Measurements from ENCODE around the gene PLXNA4. TPM values are rescaled to one million over a fixed set of nuclear protein-coding genes. Genes with fewer than 3 reads are reported as not detected.

Gene PLXNA4
- total RNA-seq, 2 donors from 2014 or later, result 0.41 to 2.8 TPM

DNA sequence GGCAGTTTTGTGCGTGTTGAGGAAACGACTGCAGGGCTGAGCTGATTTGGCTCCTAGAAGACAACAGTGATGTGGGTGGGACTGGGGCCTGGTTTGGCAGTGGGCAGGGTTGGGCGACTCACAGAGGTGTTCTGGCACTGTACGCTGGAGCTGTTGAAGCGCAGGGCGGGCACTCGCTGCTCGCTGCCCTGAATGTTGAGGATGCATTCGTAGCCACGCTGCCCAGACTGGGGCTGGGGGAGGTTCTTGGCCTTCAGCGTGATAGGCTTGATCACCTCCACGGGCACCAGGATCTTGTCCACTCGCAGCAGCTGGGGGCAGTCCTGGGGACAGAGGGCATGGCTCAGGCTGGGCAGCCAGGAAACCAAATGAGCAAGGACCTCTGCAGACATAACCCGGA, 365.4 kb downstream of the PLXNA4 start:
- WGBS, result 94% methylated on average over 12 of the region's 14 CpGs

DNA sequence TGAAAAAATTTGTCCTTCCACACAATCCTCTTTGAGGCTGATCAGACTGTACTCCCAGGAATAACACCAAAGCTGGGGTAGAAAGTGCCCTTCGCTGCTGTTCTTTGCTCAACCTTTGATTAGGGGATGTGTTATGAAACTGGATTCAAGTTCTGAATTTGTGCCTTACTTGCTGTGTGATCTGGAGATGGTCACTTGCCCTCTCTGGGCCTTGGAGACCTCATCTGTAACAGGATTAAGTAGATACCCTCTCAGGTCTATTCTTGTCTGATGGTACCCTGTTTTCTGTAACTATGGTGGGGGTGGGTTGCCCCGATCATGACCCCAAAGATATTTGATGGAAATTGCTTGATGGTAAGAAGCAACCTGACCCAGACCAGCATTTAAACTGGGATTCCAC, 368.5 kb downstream of the PLXNA4 start:
- Histone ChIP-seq H3K27ac (no peak overlapping the region), H3K4me1 (replicated peaks) (no peaks in the 10 kb centered on the region), H3K27me3 (replicated peaks; ENCODE audit: insufficient read depth) (no peaks in the 10 kb centered on the region), H3K9me3 (no peaks in the 10 kb centered on the region), H3K36me3 (no peaks in the 10 kb centered on the region), H3K4me3 (no peak overlapping the region)
- TF ChIP-seq, protein P1, sequence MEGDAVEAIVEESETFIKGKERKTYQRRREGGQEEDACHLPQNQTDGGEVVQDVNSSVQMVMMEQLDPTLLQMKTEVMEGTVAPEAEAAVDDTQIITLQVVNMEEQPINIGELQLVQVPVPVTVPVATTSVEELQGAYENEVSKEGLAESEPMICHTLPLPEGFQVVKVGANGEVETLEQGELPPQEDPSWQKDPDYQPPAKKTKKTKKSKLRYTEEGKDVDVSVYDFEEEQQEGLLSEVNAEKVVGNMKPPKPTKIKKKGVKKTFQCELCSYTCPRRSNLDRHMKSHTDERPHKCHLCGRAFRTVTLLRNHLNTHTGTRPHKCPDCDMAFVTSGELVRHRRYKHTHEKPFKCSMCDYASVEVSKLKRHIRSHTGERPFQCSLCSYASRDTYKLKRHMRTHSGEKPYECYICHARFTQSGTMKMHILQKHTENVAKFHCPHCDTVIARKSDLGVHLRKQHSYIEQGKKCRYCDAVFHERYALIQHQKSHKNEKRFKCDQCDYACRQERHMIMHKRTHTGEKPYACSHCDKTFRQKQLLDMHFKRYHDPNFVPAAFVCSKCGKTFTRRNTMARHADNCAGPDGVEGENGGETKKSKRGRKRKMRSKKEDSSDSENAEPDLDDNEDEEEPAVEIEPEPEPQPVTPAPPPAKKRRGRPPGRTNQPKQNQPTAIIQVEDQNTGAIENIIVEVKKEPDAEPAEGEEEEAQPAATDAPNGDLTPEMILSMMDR (IDR thresholded peaks at IDR 0.05), result no peak
- no peak for TF ChIP-seq POLR2AphosphoS5 (IDR thresholded peaks at IDR 0.05)
- TF ChIP-seq POLR2A (IDR thresholded peaks at IDR 0.05), result no peak
- intact Hi-C loops (cut with DNase I), result no loop called here
- 100% methylated on average over 2 of the region's 2 CpGs for WGBS
- no peak for DNase-seq (ENCODE audit: low spot score)

More for the DNA sequence above, 365.4 kb downstream of the PLXNA4 start:
- Histone ChIP-seq H3K4me1 (replicated peaks) (no peaks in the 10 kb centered on the region), H3K9me3 (no peaks in the 10 kb centered on the region), H3K27me3 (replicated peaks; ENCODE audit: insufficient read depth) (no peaks in the 10 kb centered on the region), H3K36me3 (no peaks in the 10 kb centered on the region), H3K4me3 (no peak overlapping the region), H3K27ac (no peak overlapping the region)
- intact Hi-C loops (cut with DNase I), result no loop called here
- TF ChIP-seq, protein P1 (IDR thresholded peaks at IDR 0.05), result no peak
- TF ChIP-seq POLR2AphosphoS5 (IDR thresholded peaks at IDR 0.05) (no peak), POLR2A (IDR thresholded peaks at IDR 0.05) (no peak)
- DNase-seq (ENCODE audit: low spot score), result no peak

DNA sequence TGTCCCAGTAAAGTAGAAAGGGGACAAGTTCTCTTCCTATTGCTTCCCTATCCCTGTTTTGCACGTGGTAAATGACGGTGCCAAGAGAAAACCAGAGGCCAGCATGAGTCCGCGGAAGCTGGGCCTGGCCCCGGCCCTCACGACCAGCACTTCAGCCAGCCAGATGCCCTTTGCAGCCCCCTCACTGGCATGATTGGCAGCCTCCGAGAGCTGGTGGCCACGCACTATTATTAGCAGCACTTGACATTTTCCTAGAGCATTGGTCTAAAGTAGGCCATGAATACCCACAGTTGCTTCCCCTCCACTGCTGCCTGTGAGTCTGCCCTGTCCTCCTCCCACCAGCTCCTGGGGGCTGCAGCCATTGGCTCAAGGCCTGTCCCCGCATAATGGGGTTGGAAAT, 369.1 kb downstream of the PLXNA4 start:
- no peak for DNase-seq (ENCODE audit: low spot score)
- WGBS, result 98% methylated on average over 9 of the region's 9 CpGs
- no peaks in the 10 kb centered on the region for H3K27me3 ChIP-seq (replicated peaks; ENCODE audit: insufficient read depth)
- H3K4me1 ChIP-seq (replicated peaks), result no peaks in the 10 kb centered on the region
- H3K36me3 ChIP-seq, result no peaks in the 10 kb centered on the region
- intact Hi-C loops (cut with DNase I), result no loop called here
- no peak overlapping the region for H3K4me3 ChIP-seq
- no peak overlapping the region for H3K27ac ChIP-seq
- TF ChIP-seq, protein P1 (IDR thresholded peaks at IDR 0.05), result no peak
- TF ChIP-seq POLR2A (IDR thresholded peaks at IDR 0.05), result no peak
- TF ChIP-seq POLR2AphosphoS5 (IDR thresholded peaks at IDR 0.05), result no peak
- no peaks in the 10 kb centered on the region for H3K9me3 ChIP-seq

DNA sequence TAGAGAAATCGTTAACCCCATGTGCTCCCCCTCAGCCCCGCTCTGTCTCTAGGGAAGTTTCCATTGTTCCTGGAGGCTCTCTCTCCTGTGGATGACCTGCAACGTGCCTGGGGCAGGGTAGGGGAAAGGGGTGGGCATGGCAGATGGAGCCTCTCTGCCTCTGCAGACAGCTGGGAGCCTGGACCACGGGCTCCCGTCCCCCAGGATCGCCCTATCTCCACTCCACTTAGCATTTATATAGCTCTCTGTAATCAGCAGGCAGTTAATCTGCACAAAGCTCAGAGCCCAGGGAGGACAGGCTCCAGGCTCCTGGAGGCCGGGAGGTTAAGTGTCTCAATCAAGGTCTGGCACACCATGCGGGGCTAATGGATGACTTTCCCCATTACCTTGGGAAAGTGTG, 369.7 kb downstream of the PLXNA4 start:
- no peaks in the 10 kb centered on the region for H3K27me3 ChIP-seq (replicated peaks; ENCODE audit: insufficient read depth)
- no peaks in the 10 kb centered on the region for H3K4me1 ChIP-seq (replicated peaks)
- no peaks in the 10 kb centered on the region for H3K36me3 ChIP-seq
- TF ChIP-seq POLR2A (IDR thresholded peaks at IDR 0.05), result no peak
- TF ChIP-seq POLR2AphosphoS5 (IDR thresholded peaks at IDR 0.05), result no peak
- intact Hi-C loops (cut with DNase I), result no loop called here
- WGBS, result 61% methylated on average over 8 of the region's 8 CpGs
- H3K9me3 ChIP-seq, result no peaks in the 10 kb centered on the region
- no peak for DNase-seq (ENCODE audit: low spot score)
- no peak overlapping the region for H3K4me3 ChIP-seq
- no peak overlapping the region for H3K27ac ChIP-seq

DNA sequence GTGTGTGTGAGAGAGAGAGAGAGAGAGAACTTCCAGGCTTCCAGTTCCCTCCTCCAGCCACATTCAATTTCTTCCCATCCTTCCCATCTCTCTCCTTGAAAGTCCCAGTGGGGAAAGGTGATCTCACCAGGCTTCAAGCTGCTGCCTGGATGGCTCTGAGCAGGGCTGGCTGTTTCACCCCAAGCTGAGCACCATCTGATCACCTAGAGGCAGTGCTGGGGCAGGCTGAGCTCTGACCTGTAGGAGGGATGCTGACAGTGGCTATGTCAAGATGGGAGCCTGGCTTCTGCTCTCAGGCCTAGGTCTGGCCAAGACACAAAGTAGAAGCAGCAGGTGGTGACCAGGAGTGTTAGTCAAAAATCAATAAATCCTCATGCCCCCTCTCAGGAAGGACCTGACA, 370.8 kb downstream of the PLXNA4 start:
- Histone ChIP-seq H3K4me1 (replicated peaks) (no peaks in the 10 kb centered on the region), H3K9me3 (no peaks in the 10 kb centered on the region), H3K27ac (no peak overlapping the region), H3K4me3 (no peak overlapping the region), H3K27me3 (replicated peaks; ENCODE audit: insufficient read depth) (no peaks in the 10 kb centered on the region), H3K36me3 (no peaks in the 10 kb centered on the region)
- no peak for TF ChIP-seq POLR2A (IDR thresholded peaks at IDR 0.05)
- TF ChIP-seq, protein P1 (IDR thresholded peaks at IDR 0.05), result no peak
- TF ChIP-seq POLR2AphosphoS5 (IDR thresholded peaks at IDR 0.05), result no peak
- intact Hi-C loops (cut with DNase I), result no loop called here
- no peak for DNase-seq (ENCODE audit: low spot score)

Measured in prostate gland (tissue), 2 donors.